Stomach smooth muscle (tissue), 2 donors: ENCODE results near the gene ADNP.

ENCODE experiments used
- H3K27ac ChIP-seq: one replicate; pipeline ENCODE4 v1.7.0; 2013; ENCODE audit warnings: mild to moderate bottlenecking, low read length, inconsistent platforms
- H3K27me3 ChIP-seq, 2 donors: one replicate each; pipeline ENCODE4 v1.7.0; 2013; ENCODE audit warnings: low read length in 2 of 2; ENCODE audit not compliant: insufficient read depth in 2 of 2, control insufficient read depth in 1 of 2
- H3K36me3 ChIP-seq, 2 donors: one replicate each; pipeline ENCODE4 v1.7.0; 2013; ENCODE audit warnings: low read length in 2 of 2; ENCODE audit not compliant: control insufficient read depth in 2 of 2, insufficient read depth in 2 of 2
- H3K4me1 ChIP-seq: one replicate; pipeline ENCODE4 v1.7.0; 2013; ENCODE audit warnings: low read length; ENCODE audit not compliant: control insufficient read depth, insufficient read depth
- H3K4me3 ChIP-seq, 2 donors: one replicate each; pipeline ENCODE4 v1.7.0; 2013; ENCODE audit warnings: low read length in 2 of 2
- H3K9ac ChIP-seq, 2 donors: one replicate each; pipeline ENCODE4 v1.7.0; 2013; ENCODE audit warnings: low read length in 2 of 2, mild to moderate bottlenecking in 1 of 2
- H3K9me3 ChIP-seq, 2 donors: one replicate each; pipeline ENCODE4 v1.7.0; 2013; ENCODE audit warnings: low read length in 2 of 2; ENCODE audit not compliant: control insufficient read depth in 2 of 2
- donor health status: healthy.
- donor health status: Pancreatic carcinoma.

ADNP gene

GRCh38 chr20:50879649-50880550 lies 51.3 kb downstream of the ADNP start:
- H3K9ac ChIP-seq: no peak overlapping the region
- H3K27ac ChIP-seq: no peak overlapping the region
- no peak overlapping the region for H3K4me3 ChIP-seq
- H3K27me3 ChIP-seq: no peaks in the 10 kb centered on the region
- no peaks in the 10 kb centered on the region for H3K4me1 ChIP-seq
- H3K9me3 ChIP-seq: no peaks in the 10 kb centered on the region
- H3K36me3 ChIP-seq: peaks cover 0 to 5% of the 10 kb centered on the region in 2 donors

GRCh38 chr20:50877232-50877743 lies 53.9 kb downstream of the ADNP start:
- Histone ChIP-seq H3K9me3 (no peaks in the 10 kb centered on the region), H3K27ac (no peak overlapping the region), H3K36me3 (peaks cover 0 to 5% of the 10 kb centered on the region in 2 donors), H3K9ac (no peak overlapping the region), H3K27me3 (no peaks in the 10 kb centered on the region), H3K4me3 (no peak overlapping the region), H3K4me1 (no peaks in the 10 kb centered on the region)

- Histone ChIP-seq H3K4me3 (no peak overlapping the region), H3K4me1 (no peaks in the 10 kb centered on the region), H3K9ac (no peak overlapping the region), H3K27ac (no peak overlapping the region), H3K36me3 (peaks cover 0 to 5% of the 10 kb centered on the region in 2 donors), H3K9me3 (no peaks in the 10 kb centered on the region), H3K27me3 (no peaks in the 10 kb centered on the region)
Observed at GRCh38 chr20:50876816-50877215, 54.4 kb downstream of the ADNP start.

- no peak overlapping the region for H3K4me3 ChIP-seq
- H3K9ac ChIP-seq: no peak overlapping the region
- no peaks in the 10 kb centered on the region for H3K9me3 ChIP-seq
- peaks cover 0 to 5% of the 10 kb centered on the region in 2 donors for H3K36me3 ChIP-seq
- H3K27me3 ChIP-seq: no peaks in the 10 kb centered on the region
- no peaks in the 10 kb centered on the region for H3K4me1 ChIP-seq
- H3K27ac ChIP-seq: no peak overlapping the region
Observed at GRCh38 chr20:50876063-50876685, 55.1 kb downstream of the ADNP start.

- Histone ChIP-seq H3K36me3 (peaks cover 0 to 5% of the 10 kb centered on the region in 2 donors), H3K27me3 (no peaks in the 10 kb centered on the region), H3K9ac (no peak overlapping the region), H3K4me1 (no peaks in the 10 kb centered on the region), H3K4me3 (no peak overlapping the region), H3K27ac (no peak overlapping the region), H3K9me3 (no peaks in the 10 kb centered on the region)
Observed at GRCh38 chr20:50874758-50875665, 56.2 kb downstream of the ADNP start.

- no peaks in the 10 kb centered on the region for H3K9me3 ChIP-seq
- H3K9ac ChIP-seq: no peak overlapping the region
- no peaks in the 10 kb centered on the region for H3K27me3 ChIP-seq
- no peak overlapping the region for H3K4me3 ChIP-seq
- H3K27ac ChIP-seq: no peak overlapping the region
- H3K4me1 ChIP-seq: no peaks in the 10 kb centered on the region
- peaks cover 0 to 5% of the 10 kb centered on the region in 2 donors for H3K36me3 ChIP-seq
Observed at GRCh38 chr20:50874111-50874757, 57.0 kb downstream of the ADNP start.

- Histone ChIP-seq H3K27ac (no peak overlapping the region), H3K27me3 (no peaks in the 10 kb centered on the region), H3K4me3 (no peak overlapping the region), H3K9me3 (no peaks in the 10 kb centered on the region), H3K36me3 (peaks cover 0 to 5% of the 10 kb centered on the region in 2 donors), H3K4me1 (no peaks in the 10 kb centered on the region), H3K9ac (no peak overlapping the region)
Observed at GRCh38 chr20:50873585-50873984, 57.7 kb downstream of the ADNP start.

- Histone ChIP-seq H3K4me3 (no peak overlapping the region), H3K9me3 (no peaks in the 10 kb centered on the region), H3K27ac (no peak overlapping the region), H3K4me1 (no peaks in the 10 kb centered on the region), H3K36me3 (peaks cover 0 to 5% of the 10 kb centered on the region in 2 donors), H3K9ac (no peak overlapping the region), H3K27me3 (no peaks in the 10 kb centered on the region)
Observed at GRCh38 chr20:50872560-50873425, 58.4 kb downstream of the ADNP start.

- Histone ChIP-seq H3K27ac (no peak overlapping the region), H3K4me3 (no peak overlapping the region), H3K9me3 (no peaks in the 10 kb centered on the region), H3K4me1 (no peaks in the 10 kb centered on the region), H3K36me3 (no peaks in the 10 kb centered on the region), H3K27me3 (no peaks in the 10 kb centered on the region), H3K9ac (no peak overlapping the region)
Observed at GRCh38 chr20:50870561-50871161, 60.6 kb downstream of the ADNP start.
